ENCODE results near the gene NTHL1. TPM values are rescaled to one million over a fixed set of nuclear protein-coding genes. Genes with fewer than 3 reads are reported as not detected.

The NTHL1 gene
- total RNA-seq, 1 donor from 2014 or later = 13.7 TPM

DNA sequence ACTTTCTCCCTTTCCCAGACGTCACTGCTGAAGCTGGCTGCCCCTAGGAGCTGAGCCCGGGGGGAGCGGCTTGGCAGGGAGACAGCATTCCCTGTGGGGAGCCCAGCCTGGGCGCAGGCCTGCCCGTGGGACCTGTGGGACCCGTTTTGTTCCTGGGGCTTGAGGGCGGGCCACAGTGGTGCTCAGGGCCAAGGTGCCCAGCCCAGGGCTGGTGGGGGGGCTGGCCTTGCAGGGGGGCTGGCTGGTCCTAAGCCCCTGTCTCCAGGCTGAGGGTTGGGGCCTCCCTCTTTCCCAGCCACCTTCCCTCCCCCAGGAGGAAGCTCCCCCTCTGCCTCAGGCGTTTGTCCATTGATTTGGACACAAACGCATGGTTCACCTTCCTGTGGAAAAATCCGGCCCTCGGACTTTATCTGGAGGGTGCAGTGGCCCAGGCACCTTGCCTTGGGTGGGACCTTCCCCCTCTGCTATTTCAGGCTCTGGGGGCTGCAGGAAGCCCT lies 16.5 kb downstream of the NTHL1 start:
- TF ChIP-seq EZH2 (IDR thresholded peaks at IDR 0.05; ENCODE audit: insufficient read depth, low read length) = no peak
- no peak for TF ChIP-seq CTCF (IDR thresholded peaks at IDR 0.05; ENCODE audit: insufficient read depth, low read depth, low read length)
- H3K27me3 Mint-ChIP-seq (ENCODE audit: low read depth, unreplicated experiment) = no peaks in the 10 kb centered on the region
- no peak overlapping the region for H3K4me3 ChIP-seq (ENCODE audit: insufficient read depth, low read depth, low read length)
- no peaks in the 10 kb centered on the region for H3K36me3 Mint-ChIP-seq (ENCODE audit: low read depth, unreplicated experiment)
- peaks cover 55% of the 10 kb centered on the region for H3K79me2 ChIP-seq (ENCODE audit: insufficient read depth, low read length)
- H3K9me3 ChIP-seq (ENCODE audit: insufficient read depth, low read depth, low read length) = no peaks in the 10 kb centered on the region
- FAIRE-seq (no peak), DNase-seq (ENCODE audit: low read depth) (no peak)
- no peak overlapping the region for H3K9ac ChIP-seq (ENCODE audit: low read length)
- H3K4me3 Mint-ChIP-seq (ENCODE audit: unreplicated experiment) = no peak overlapping the region
- H4K20me1 ChIP-seq (ENCODE audit: insufficient read depth, low read length) = peaks cover 24% of the 10 kb centered on the region
- H3K4me1 Mint-ChIP-seq (ENCODE audit: low read depth, unreplicated experiment) = peaks cover 18% of the 10 kb centered on the region
- H3K27me3 ChIP-seq (ENCODE audit: insufficient read depth, low read length) = no peaks in the 10 kb centered on the region
- H3K27ac ChIP-seq (ENCODE audit: low read depth, low read length) = no peak overlapping the region
- H3K9me3 Mint-ChIP-seq (ENCODE audit: unreplicated experiment) = no peaks in the 10 kb centered on the region
- no peaks in the 10 kb centered on the region for H3K36me3 ChIP-seq (ENCODE audit: insufficient read depth, low read length)
- H2AFZ ChIP-seq (ENCODE audit: low read depth, low read length) = no peak overlapping the region
- peaks cover 49% of the 10 kb centered on the region for H3K4me1 ChIP-seq (ENCODE audit: insufficient read depth, low read length)
- H3K4me2 ChIP-seq (ENCODE audit: low read length) = no peak overlapping the region
- H3K27ac Mint-ChIP-seq (ENCODE audit: unreplicated experiment) = no peak overlapping the region

DNA sequence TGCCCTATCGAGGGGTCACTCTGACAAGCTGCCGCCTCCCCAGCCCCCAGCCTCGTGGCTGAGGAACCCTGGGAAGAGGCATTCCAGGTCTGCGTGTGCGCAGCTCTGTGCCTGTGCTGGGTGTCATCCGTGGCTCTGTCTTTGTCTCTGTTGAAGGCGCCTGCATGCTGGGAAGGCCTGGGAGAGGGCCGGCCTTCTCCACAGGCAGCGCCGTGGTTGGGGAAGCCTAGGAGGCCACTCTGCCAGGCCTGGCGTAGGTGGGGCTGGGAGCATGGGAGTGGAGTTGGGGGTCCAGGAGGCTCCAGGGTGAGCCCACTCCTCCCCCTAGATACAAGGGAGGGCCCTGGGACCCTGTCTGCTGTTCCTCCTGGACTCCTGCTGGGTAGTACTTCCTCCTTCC lies 17.6 kb downstream of the NTHL1 start:
- no peak overlapping the region for H3K27ac ChIP-seq (ENCODE audit: low read depth, low read length)
- H3K9ac ChIP-seq (ENCODE audit: low read length) = no peak overlapping the region
- Mint-ChIP-seq H3K27me3 (ENCODE audit: low read depth, unreplicated experiment) (no peaks in the 10 kb centered on the region), H3K36me3 (ENCODE audit: low read depth, unreplicated experiment) (no peaks in the 10 kb centered on the region), H3K4me3 (ENCODE audit: unreplicated experiment) (no peak overlapping the region), H3K9me3 (ENCODE audit: unreplicated experiment) (no peaks in the 10 kb centered on the region), H3K27ac (ENCODE audit: unreplicated experiment) (no peak overlapping the region), H3K4me1 (ENCODE audit: low read depth, unreplicated experiment) (peaks cover 18% of the 10 kb centered on the region)
- H3K4me1 ChIP-seq (ENCODE audit: insufficient read depth, low read length) = peaks cover 38% of the 10 kb centered on the region
- H3K79me2 ChIP-seq (ENCODE audit: insufficient read depth, low read length) = peaks cover 46% of the 10 kb centered on the region
- TF ChIP-seq EZH2 (IDR thresholded peaks at IDR 0.05; ENCODE audit: insufficient read depth, low read length) (no peak), CTCF (IDR thresholded peaks at IDR 0.05; ENCODE audit: insufficient read depth, low read depth, low read length) (no peak)
- no peaks in the 10 kb centered on the region for H3K27me3 ChIP-seq (ENCODE audit: insufficient read depth, low read length)
- peaks cover 23% of the 10 kb centered on the region for H4K20me1 ChIP-seq (ENCODE audit: insufficient read depth, low read length)
- H3K9me3 ChIP-seq (ENCODE audit: insufficient read depth, low read depth, low read length) = no peaks in the 10 kb centered on the region
- H3K4me2 ChIP-seq (ENCODE audit: low read length) = no peak overlapping the region
- FAIRE-seq (no peak), DNase-seq (ENCODE audit: low read depth) (no peak)
- no peak overlapping the region for H3K4me3 ChIP-seq (ENCODE audit: insufficient read depth, low read depth, low read length)
- H3K36me3 ChIP-seq (ENCODE audit: insufficient read depth, low read length) = no peaks in the 10 kb centered on the region
- H2AFZ ChIP-seq (ENCODE audit: low read depth, low read length) = no peak overlapping the region

DNA sequence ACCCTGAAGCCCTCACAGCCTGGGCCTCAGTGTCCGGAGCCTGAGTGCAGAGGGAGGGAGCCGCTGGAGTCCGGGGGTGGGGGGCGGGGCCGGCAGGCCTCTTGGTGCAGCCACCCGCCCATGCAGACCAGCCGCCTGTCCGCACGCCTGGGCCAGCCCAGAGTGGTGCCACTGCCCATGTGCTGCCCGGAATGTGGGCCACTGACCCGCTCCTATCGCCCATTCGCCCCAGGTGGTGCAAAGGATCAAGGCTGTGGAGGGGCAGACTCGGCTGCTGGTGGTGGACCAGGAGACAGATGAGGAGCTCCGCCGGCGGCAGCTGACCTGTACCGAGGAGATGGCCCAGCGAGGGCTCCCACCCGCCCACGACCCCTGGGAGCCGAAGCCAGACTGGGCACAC lies 18.3 kb downstream of the NTHL1 start:
- FAIRE-seq (no peak), DNase-seq (ENCODE audit: low read depth) (no peak)
- Histone ChIP-seq H3K4me1 (ENCODE audit: insufficient read depth, low read length) (peaks cover 32% of the 10 kb centered on the region), H3K79me2 (ENCODE audit: insufficient read depth, low read length) (peaks cover 40% of the 10 kb centered on the region), H3K9ac (ENCODE audit: low read length) (no peak overlapping the region), H3K4me3 (ENCODE audit: insufficient read depth, low read depth, low read length) (no peak overlapping the region), H3K27me3 (ENCODE audit: insufficient read depth, low read length) (no peaks in the 10 kb centered on the region), H3K4me2 (ENCODE audit: low read length) (peak overlapping the region; percentile 22), H4K20me1 (ENCODE audit: insufficient read depth, low read length) (peaks cover 23% of the 10 kb centered on the region), H3K9me3 (ENCODE audit: insufficient read depth, low read depth, low read length) (no peaks in the 10 kb centered on the region), H2AFZ (ENCODE audit: low read depth, low read length) (no peak overlapping the region), H3K36me3 (ENCODE audit: insufficient read depth, low read length) (no peaks in the 10 kb centered on the region), H3K27ac (ENCODE audit: low read depth, low read length) (no peak overlapping the region)
- Mint-ChIP-seq H3K27me3 (ENCODE audit: low read depth, unreplicated experiment) (no peaks in the 10 kb centered on the region), H3K4me1 (ENCODE audit: low read depth, unreplicated experiment) (peaks cover 16% of the 10 kb centered on the region), H3K27ac (ENCODE audit: unreplicated experiment) (no peak overlapping the region), H3K36me3 (ENCODE audit: low read depth, unreplicated experiment) (no peaks in the 10 kb centered on the region), H3K4me3 (ENCODE audit: unreplicated experiment) (no peak overlapping the region), H3K9me3 (ENCODE audit: unreplicated experiment) (no peaks in the 10 kb centered on the region)
- TF ChIP-seq EZH2 (IDR thresholded peaks at IDR 0.05; ENCODE audit: insufficient read depth, low read length) = no peak
- TF ChIP-seq CTCF (IDR thresholded peaks at IDR 0.05; ENCODE audit: insufficient read depth, low read depth, low read length) = no peak

Data from astrocyte (in vitro differentiated cells and primary cell).